GM12864 (cell line): ENCODE measurements around the gene RERE.

ENCODE experiments used
- DNase-seq: peaks from one replicate; pipeline ENCODE4 v3.0.0-alpha.2; 2011; ENCODE audit warnings: low read depth
- H3K4me3 ChIP-seq: 2 replicates; pipeline ENCODE4 v1.5.1; 2011; ENCODE audit warnings: mild to moderate bottlenecking, low read depth, low read length, control low read depth
- TF ChIP-seq, protein P1 (sequence below): IDR thresholded peaks from 2 replicates; pipeline ENCODE4 v1.5.1; 2011; ENCODE audit warnings: low read depth, mild to moderate bottlenecking, moderate library complexity, low read length, control low read depth, inconsistent platforms; ENCODE audit errors: missing control alignments

Gene RERE

GRCh38 chr1:8551057-8551456 lies 266.4 kb downstream of the RERE start:
- no peak for DNase-seq
- H3K4me3 ChIP-seq, result no peak overlapping the region
- TF ChIP-seq, protein P1, sequence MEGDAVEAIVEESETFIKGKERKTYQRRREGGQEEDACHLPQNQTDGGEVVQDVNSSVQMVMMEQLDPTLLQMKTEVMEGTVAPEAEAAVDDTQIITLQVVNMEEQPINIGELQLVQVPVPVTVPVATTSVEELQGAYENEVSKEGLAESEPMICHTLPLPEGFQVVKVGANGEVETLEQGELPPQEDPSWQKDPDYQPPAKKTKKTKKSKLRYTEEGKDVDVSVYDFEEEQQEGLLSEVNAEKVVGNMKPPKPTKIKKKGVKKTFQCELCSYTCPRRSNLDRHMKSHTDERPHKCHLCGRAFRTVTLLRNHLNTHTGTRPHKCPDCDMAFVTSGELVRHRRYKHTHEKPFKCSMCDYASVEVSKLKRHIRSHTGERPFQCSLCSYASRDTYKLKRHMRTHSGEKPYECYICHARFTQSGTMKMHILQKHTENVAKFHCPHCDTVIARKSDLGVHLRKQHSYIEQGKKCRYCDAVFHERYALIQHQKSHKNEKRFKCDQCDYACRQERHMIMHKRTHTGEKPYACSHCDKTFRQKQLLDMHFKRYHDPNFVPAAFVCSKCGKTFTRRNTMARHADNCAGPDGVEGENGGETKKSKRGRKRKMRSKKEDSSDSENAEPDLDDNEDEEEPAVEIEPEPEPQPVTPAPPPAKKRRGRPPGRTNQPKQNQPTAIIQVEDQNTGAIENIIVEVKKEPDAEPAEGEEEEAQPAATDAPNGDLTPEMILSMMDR, result no peak

DNA sequence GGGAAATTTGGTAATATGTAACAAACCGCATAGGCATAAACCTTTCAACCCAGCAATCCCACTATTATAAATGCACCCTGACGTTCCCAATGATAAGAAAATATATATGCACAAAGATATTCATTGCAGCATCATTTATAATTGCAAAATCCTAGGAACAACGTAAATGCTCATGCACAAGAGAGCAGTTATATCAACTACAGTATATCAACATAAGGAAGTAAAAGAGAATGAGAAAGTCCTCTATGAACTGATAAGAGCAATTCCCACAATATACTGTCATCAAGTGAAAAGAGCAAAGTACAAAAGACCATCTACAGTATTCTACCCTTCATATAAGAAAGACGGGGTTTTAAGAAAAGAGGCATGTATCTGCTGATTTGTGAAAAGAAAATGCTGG lies 269.6 kb downstream of the RERE start:
- no peak overlapping the region for H3K4me3 ChIP-seq
- TF ChIP-seq, protein P1, result no peak
- DNase-seq, result no peak

DNA sequence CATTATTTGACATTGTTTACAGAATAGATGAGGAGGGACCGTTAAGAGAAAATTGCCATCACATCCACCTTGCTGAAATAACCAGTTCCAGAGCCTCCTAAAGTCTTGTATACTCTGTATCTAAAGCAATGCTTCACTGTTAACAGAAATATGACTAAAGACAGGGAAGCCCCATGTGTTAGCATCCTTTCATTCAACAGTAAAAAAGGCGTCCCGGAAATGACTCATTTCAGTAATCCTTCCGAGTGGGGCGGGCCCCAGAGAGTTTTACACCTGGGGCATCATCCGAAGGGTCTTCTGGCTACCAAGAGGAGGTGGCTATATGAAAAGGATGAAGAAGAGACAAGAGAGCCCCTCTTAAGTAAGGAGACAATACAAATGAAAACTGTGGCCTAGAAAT lies 272.4 kb downstream of the RERE start:
- TF ChIP-seq, protein P1, result no peak
- H3K4me3 ChIP-seq, result no peak overlapping the region
- no peak for DNase-seq

DNA sequence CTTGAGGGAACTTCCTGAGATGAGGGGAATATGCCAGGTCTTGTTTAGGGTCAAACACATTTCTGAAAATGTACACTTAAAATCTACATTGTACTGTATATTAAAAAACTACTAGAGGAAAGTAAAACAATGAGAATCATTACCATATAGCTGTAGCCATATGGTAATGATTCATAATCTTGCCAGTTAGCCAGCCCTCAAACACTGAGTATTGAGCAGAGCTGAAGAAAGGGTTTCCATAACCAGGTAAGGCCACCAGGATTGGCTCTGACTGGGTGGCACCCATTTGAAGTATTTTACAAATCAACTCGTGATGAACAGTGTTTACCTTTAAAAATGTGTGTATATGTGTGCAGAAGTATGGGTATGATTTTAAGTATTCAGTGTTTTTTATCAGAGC lies 272.8 kb downstream of the RERE start:
- H3K4me3 ChIP-seq, result no peak overlapping the region
- DNase-seq, result no peak

DNA sequence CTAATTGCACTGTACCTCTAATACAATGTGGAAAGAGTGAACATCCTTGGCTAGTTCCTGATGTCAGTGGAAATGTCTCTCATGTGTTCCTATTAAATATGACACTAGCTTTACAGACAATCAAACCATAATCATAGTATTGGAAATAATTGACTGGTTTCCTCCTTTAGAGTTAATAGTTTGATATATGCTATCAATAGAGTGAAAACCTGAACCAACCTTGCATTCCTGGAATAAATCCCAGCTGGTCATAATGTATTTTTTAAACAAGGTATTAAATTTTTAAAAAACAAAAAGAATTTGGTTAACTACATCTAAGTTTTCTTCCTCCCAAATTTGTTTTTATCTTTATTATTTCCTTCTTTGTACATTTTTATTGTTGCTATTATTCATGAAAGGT lies 273.5 kb downstream of the RERE start:
- TF ChIP-seq, protein P1, result no peak
- no peak for DNase-seq
- H3K4me3 ChIP-seq, result no peak overlapping the region

More for the DNA sequence above, 272.8 kb downstream of the RERE start:
- TF ChIP-seq, protein P1, result no peak

DNA sequence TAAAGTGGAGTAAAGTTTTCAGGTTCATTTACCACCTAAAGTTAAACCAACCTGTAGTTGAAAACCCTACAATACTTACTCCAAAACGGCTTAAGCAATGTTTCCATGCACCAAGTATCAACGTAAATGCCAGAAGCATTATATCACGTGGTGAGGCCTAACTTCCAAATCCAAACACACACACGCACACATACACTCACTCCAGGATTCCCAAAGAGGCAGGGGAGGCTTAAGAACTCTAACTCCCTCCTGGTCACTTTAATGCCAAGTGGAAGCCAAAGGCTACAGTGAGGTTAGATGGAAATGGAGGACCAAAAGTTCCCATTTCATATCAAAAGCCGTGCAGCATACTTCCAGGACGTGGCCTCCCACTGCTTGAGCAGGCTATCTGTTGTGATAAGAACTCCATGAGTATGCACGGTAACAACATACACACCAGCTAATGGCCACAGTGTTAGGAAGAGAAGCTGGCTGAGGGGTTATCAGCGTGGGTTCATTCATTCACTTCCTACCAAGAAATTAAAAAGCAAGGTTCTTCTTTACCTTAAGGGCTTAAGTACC lies 275.4 kb downstream of the RERE start:
- no peak for DNase-seq

GRCh38 chr1:8540971-8541370 lies 276.5 kb downstream of the RERE start:
- no peak overlapping the region for H3K4me3 ChIP-seq
- TF ChIP-seq, protein P1, result no peak
- DNase-seq, result no peak

More for the DNA sequence above, 275.4 kb downstream of the RERE start:
- TF ChIP-seq, protein P1, result no peak
- no peak overlapping the region for H3K4me3 ChIP-seq
